Cardiac muscle cell (in vitro differentiated cells and primary cell): ENCODE results near the gene VTI1A. TPM values are rescaled to one million over a fixed set of nuclear protein-coding genes. Genes with fewer than 3 reads are reported as not detected.

Experiments used
- DNase-seq, 2 donors: peaks; one replicate each; pipeline versions ENCODE4 v3.0.0 to v3.0.0-alpha.2; 2010 to 2017; ENCODE audit warnings: low read depth in 1 of 2, low spot score in 1 of 2
- H3K27ac ChIP-seq: fragments of 200-600 bp; sonication (generic); 2 replicates; pipeline ENCODE4 v1.5.1; 2016
- H3K27me3 ChIP-seq: fragments of 200-600 bp; sonication (generic); 2 replicates; pipeline ENCODE4 v1.6.0; 2016; ENCODE audit warnings: control low read depth
- H3K36me3 ChIP-seq: fragments of 200-600 bp; sonication (generic); 2 replicates; pipeline ENCODE4 v1.5.1; 2016; ENCODE audit warnings: control low read depth
- H3K4me1 ChIP-seq: fragments of 200-600 bp; sonication (generic); 2 replicates; pipeline ENCODE4 v1.8.1; 2017; ENCODE audit warnings: low read depth, mild to moderate bottlenecking, mixed run types
- H3K4me3 ChIP-seq: fragments of 200-600 bp; sonication (generic); 2 replicates; pipeline ENCODE4 v1.5.1; 2016; ENCODE audit warnings: mild to moderate bottlenecking
- H3K9me3 ChIP-seq: fragments of 200-600 bp; sonication (generic); 2 replicates; pipeline ENCODE4 v1.5.1; 2017; ENCODE audit warnings: low read depth, mild to moderate bottlenecking, control low read depth
- polyA plus RNA-seq: library from polyadenylated mRNA; unstranded; fragments of >200 nt; fragmentation: Nextera tagmentation; extraction: Ambion mirVana; gene quantifications from 2 replicates; pipeline ENCODE4 v1.2.1, GENCODE V29; 2016
- total RNA-seq: library from RNA; depleted of rRNA; stranded (reverse); fragments of >200 nt; gene quantifications from 2 replicates; pipeline ENCODE4 v1.2.3, GENCODE V29; 2016
- TF ChIP-seq, protein P1 (sequence below): IDR thresholded peaks from 2 replicates; pipeline ENCODE4 v1.5.1; 2012; ENCODE audit warnings: low read depth, mild to moderate bottlenecking, low read length

The VTI1A gene
- total and polyA plus RNA-seq, 2 experiments from 2014 or later = 19.3 to 33.1 TPM

- Histone ChIP-seq H3K4me3 (no peak overlapping the region), H3K36me3 (no peaks in the 10 kb centered on the region), H3K27me3 (no peaks in the 10 kb centered on the region), H3K4me1 (no peaks in the 10 kb centered on the region), H3K27ac (no peak overlapping the region), H3K9me3 (no peaks in the 10 kb centered on the region)
- no peak for DNase-seq
- TF ChIP-seq, protein P1, sequence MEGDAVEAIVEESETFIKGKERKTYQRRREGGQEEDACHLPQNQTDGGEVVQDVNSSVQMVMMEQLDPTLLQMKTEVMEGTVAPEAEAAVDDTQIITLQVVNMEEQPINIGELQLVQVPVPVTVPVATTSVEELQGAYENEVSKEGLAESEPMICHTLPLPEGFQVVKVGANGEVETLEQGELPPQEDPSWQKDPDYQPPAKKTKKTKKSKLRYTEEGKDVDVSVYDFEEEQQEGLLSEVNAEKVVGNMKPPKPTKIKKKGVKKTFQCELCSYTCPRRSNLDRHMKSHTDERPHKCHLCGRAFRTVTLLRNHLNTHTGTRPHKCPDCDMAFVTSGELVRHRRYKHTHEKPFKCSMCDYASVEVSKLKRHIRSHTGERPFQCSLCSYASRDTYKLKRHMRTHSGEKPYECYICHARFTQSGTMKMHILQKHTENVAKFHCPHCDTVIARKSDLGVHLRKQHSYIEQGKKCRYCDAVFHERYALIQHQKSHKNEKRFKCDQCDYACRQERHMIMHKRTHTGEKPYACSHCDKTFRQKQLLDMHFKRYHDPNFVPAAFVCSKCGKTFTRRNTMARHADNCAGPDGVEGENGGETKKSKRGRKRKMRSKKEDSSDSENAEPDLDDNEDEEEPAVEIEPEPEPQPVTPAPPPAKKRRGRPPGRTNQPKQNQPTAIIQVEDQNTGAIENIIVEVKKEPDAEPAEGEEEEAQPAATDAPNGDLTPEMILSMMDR = no peak
Measured at GRCh38 chr10:112766636-112767035, 319.6 kb downstream of the VTI1A start.

DNA sequence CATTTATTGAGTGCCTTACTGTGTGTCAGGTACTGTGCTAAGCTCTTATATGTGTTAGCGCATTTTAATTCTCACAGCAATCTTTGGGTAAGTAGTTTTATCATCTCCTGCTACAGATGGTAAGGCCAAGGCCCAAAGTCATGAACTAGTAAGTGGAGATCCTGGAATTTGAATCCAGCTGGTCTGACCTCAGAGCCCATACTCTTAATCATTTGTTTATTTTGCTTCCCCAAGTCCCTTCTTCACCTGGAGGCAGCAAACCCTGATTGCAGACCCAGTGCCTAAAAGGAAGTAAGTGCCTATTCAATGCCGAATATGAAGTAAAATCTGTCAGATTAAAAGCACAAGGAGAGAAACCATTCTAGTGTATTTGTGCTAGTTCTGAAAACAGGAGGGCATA lies 320.1 kb downstream of the VTI1A start:
- Histone ChIP-seq H3K27me3 (no peaks in the 10 kb centered on the region), H3K9me3 (no peaks in the 10 kb centered on the region), H3K36me3 (no peaks in the 10 kb centered on the region), H3K27ac (no peak overlapping the region), H3K4me1 (no peaks in the 10 kb centered on the region), H3K4me3 (no peak overlapping the region)
- TF ChIP-seq, protein P1 = no peak
- no peak for DNase-seq

GRCh38 chr10:112768121-112768520 lies 321.1 kb downstream of the VTI1A start:
- no peak overlapping the region for H3K27ac ChIP-seq
- H3K4me3 ChIP-seq = no peak overlapping the region
- TF ChIP-seq, protein P1 = no peak
- no peaks in the 10 kb centered on the region for H3K9me3 ChIP-seq
- no peaks in the 10 kb centered on the region for H3K4me1 ChIP-seq
- no peaks in the 10 kb centered on the region for H3K27me3 ChIP-seq
- H3K36me3 ChIP-seq = no peaks in the 10 kb centered on the region
- no peak for DNase-seq

GRCh38 chr10:112769081-112769480 lies 322.1 kb downstream of the VTI1A start:
- TF ChIP-seq, protein P1 = no peak
- Histone ChIP-seq H3K27ac (no peak overlapping the region), H3K27me3 (no peaks in the 10 kb centered on the region), H3K36me3 (no peaks in the 10 kb centered on the region), H3K9me3 (no peaks in the 10 kb centered on the region), H3K4me1 (no peaks in the 10 kb centered on the region), H3K4me3 (no peak overlapping the region)
- DNase-seq = no peak

GRCh38 chr10:112769611-112770370 lies 322.8 kb downstream of the VTI1A start:
- DNase-seq = no peak
- Histone ChIP-seq H3K9me3 (no peaks in the 10 kb centered on the region), H3K4me1 (peaks cover 3% of the 10 kb centered on the region), H3K27ac (no peak overlapping the region), H3K4me3 (no peak overlapping the region), H3K36me3 (no peaks in the 10 kb centered on the region), H3K27me3 (no peaks in the 10 kb centered on the region)
- TF ChIP-seq, protein P1 = no peak
